ENCODE measurements around the gene RASSF4.

GRCh38 chr10:44944354-44944753, 15.2 kb upstream of the RASSF4 start:
- TF ChIP-seq ZNF274 (IDR thresholded peaks at IDR 0.05; ENCODE audit: low read depth, low read length) (no peak), YY1 (IDR thresholded peaks at IDR 0.05; ENCODE audit: insufficient read depth, insufficient read length) (no peak), SUZ12 (IDR thresholded peaks at IDR 0.05; ENCODE audit: extremely low read depth, insufficient read depth, insufficient read length) (no peak)

Measured in NT2/D1 (cell line).